ENCODE data around the gene ANKS1B.

DNA sequence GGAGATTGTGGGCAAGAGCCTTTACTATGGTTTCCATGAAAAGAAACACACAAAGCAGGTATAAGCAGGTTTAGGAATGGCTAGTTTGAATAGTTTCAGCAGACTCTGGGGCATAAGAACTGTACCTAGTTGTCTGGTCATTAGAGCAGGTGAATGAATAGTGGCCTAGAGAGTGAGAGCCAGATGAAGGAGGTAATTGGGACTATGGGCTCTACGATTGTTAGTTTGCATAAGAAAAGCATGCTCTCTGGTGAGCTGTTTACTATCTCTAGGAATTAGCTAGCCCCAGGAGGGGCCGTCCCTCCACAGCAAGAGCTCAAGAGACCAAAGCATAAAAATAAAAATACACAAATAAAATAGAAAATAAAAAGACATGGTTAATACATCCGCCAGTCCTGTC, 734.6 kb downstream of the ANKS1B start:
- TF ChIP-seq, protein P1, sequence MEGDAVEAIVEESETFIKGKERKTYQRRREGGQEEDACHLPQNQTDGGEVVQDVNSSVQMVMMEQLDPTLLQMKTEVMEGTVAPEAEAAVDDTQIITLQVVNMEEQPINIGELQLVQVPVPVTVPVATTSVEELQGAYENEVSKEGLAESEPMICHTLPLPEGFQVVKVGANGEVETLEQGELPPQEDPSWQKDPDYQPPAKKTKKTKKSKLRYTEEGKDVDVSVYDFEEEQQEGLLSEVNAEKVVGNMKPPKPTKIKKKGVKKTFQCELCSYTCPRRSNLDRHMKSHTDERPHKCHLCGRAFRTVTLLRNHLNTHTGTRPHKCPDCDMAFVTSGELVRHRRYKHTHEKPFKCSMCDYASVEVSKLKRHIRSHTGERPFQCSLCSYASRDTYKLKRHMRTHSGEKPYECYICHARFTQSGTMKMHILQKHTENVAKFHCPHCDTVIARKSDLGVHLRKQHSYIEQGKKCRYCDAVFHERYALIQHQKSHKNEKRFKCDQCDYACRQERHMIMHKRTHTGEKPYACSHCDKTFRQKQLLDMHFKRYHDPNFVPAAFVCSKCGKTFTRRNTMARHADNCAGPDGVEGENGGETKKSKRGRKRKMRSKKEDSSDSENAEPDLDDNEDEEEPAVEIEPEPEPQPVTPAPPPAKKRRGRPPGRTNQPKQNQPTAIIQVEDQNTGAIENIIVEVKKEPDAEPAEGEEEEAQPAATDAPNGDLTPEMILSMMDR (IDR thresholded peaks at IDR 0.05), result no peak
- TF ChIP-seq POLR2A (IDR thresholded peaks at IDR 0.05), result no peak

Measured in Peyer's patch (tissue), 4 donors.